IMR-90 (cell line): ENCODE data around the gene MAGI1. TPM values are rescaled to one million over a fixed set of nuclear protein-coding genes. Genes with fewer than 3 reads are reported as not detected.

Experiments
- ATAC-seq: fragments of 200-7000 bp; cut with Tn5 transposase; 2 replicates; pipeline ENCODE4 v1.9.1; 2020; ENCODE audit warnings: low read depth, mild to moderate bottlenecking, moderate library complexity
- BruUV-seq: library from RNA; stranded (reverse); fragments of 400-500 nt; replicated peaks from 2 replicates; lab custom pipeline; 2021; lab: Mats Ljungman, UMichigan
- CTCF ChIA-PET: fragments of 300-600 bp; formaldehyde crosslinking; extraction: SDS; loops from one replicate; lab custom pipeline; 2021; ENCODE audit warnings: antibody characterized with exemption; lab: Yijun Ruan, JAX
- POLR2A ChIA-PET: fragments of 300-600 bp; sonication (Branson Sonifier 250); formaldehyde crosslinking; loops from one replicate; lab custom pipeline; 2022; ENCODE audit warnings: antibody characterized with exemption; ENCODE audit not compliant: unreplicated experiment; lab: Charles Lee
- DNase-seq: peaks from one replicate; pipeline ENCODE4 v3.0.0; 2013
- H2AFZ ChIP-seq: replicated peaks from 2 replicates; pipeline ENCODE3; 2013; ENCODE audit warnings: low read length, mild to moderate bottlenecking; ENCODE audit not compliant: poor library complexity
- H2AK5ac ChIP-seq: 2 replicates; pipeline ENCODE4 v1.6.1; 2013; ENCODE audit warnings: low read depth, low read length, inconsistent platforms
- H2AK9ac ChIP-seq: replicated peaks from 2 replicates; pipeline ENCODE3; 2013; ENCODE audit warnings: mild to moderate bottlenecking, low read depth, low read length, moderate library complexity; ENCODE audit not compliant: poor library complexity
- H2BK120ac ChIP-seq: 2 replicates; pipeline ENCODE4 v1.6.1; 2013; ENCODE audit warnings: low read depth, low read length, inconsistent platforms
- H2BK15ac ChIP-seq: 3 replicates; pipeline ENCODE4 v1.6.1; 2013; ENCODE audit warnings: low read depth, low read length, inconsistent platforms
- H2BK20ac ChIP-seq: 2 replicates; pipeline ENCODE4 v1.6.1; 2013; ENCODE audit warnings: low read depth, mild to moderate bottlenecking, inconsistent platforms, low read length, moderate library complexity
- H2BK5ac ChIP-seq: 2 replicates; pipeline ENCODE4 v1.6.1; 2013; ENCODE audit warnings: mild to moderate bottlenecking, low read depth, low read length, inconsistent platforms; ENCODE audit not compliant: poor library complexity, severe bottlenecking
- H3K14ac ChIP-seq: replicated peaks from 2 replicates; pipeline ENCODE4 v1.6.1; 2013; ENCODE audit warnings: low read depth, low read length, inconsistent platforms
- H3K18ac ChIP-seq: 2 replicates; pipeline ENCODE4 v1.6.1; 2013; ENCODE audit warnings: low read depth, low read length, control low read depth
- H3K23ac ChIP-seq: 2 replicates; pipeline ENCODE4 v1.6.1; 2013; ENCODE audit warnings: low read depth, low read length, inconsistent platforms
- H3K27ac ChIP-seq: 2 replicates; pipeline ENCODE4 v1.5.1; 2013; ENCODE audit warnings: mild to moderate bottlenecking, control low read depth, low read length; ENCODE audit not compliant: insufficient read depth
- H3K27me3 ChIP-seq: 2 replicates; pipeline ENCODE4 v1.6.1; 2013; ENCODE audit warnings: low read length; ENCODE audit not compliant: control insufficient read depth, insufficient read depth
- H3K36me3 ChIP-seq: 2 replicates; pipeline ENCODE4 v1.6.1; 2013; ENCODE audit warnings: low read length, mixed read lengths; ENCODE audit not compliant: control insufficient read depth, insufficient read depth
- H3K4ac ChIP-seq: 2 replicates; pipeline ENCODE4 v1.6.1; 2013; ENCODE audit warnings: low read depth, low read length, inconsistent platforms
- H3K4me1 ChIP-seq: 2 replicates; pipeline ENCODE4 v1.6.1; 2013; ENCODE audit warnings: low read length, mixed read lengths; ENCODE audit not compliant: control insufficient read depth, insufficient read depth
- H3K4me2 ChIP-seq: 2 replicates; pipeline ENCODE4 v1.6.1; 2013; ENCODE audit warnings: low read depth, mild to moderate bottlenecking, control low read depth, low read length, moderate library complexity
- H3K4me3 ChIP-seq: 2 replicates; pipeline ENCODE4 v1.5.1; 2013; ENCODE audit warnings: low read depth, mild to moderate bottlenecking, control low read depth, low read length, moderate library complexity; ENCODE audit not compliant: insufficient read depth
- H3K56ac ChIP-seq: 2 replicates; pipeline ENCODE4 v1.6.1; 2013; ENCODE audit warnings: low read length, inconsistent platforms; ENCODE audit not compliant: insufficient read depth; ENCODE audit errors: extremely low read depth
- H3K79me1 ChIP-seq, 2 experiments: 2 replicates each; pipeline ENCODE4 v1.6.1; 2013; ENCODE audit warnings: low read length in 2 of 2, inconsistent platforms in 1 of 2, low read depth in 1 of 2
- H3K9ac ChIP-seq: 2 replicates; pipeline ENCODE4 v1.6.1; 2013; ENCODE audit warnings: low read depth, low read length, control low read depth
- H3K9me1 ChIP-seq: 2 replicates; pipeline ENCODE4 v1.6.1; 2013; ENCODE audit warnings: low read length, inconsistent platforms; ENCODE audit not compliant: insufficient read depth
- H3K9me3 ChIP-seq: 2 replicates; pipeline ENCODE4 v1.6.1; 2013; ENCODE audit warnings: low read length; ENCODE audit not compliant: control insufficient read depth, insufficient read depth
- H4K20me1 ChIP-seq: 2 replicates; pipeline ENCODE4 v1.6.1; 2013; ENCODE audit warnings: low read length, inconsistent platforms; ENCODE audit not compliant: insufficient read depth
- H4K5ac ChIP-seq: 2 replicates; pipeline ENCODE4 v1.6.1; 2013; ENCODE audit warnings: mild to moderate bottlenecking, low read depth, low read length, control low read depth
- H4K8ac ChIP-seq, 2 experiments: 2 replicates each; pipeline ENCODE4 v1.6.1; 2013; ENCODE audit warnings: low read depth in 2 of 2, low read length in 2 of 2, control low read depth in 1 of 2, inconsistent platforms in 1 of 2
- H4K91ac ChIP-seq: 2 replicates; pipeline ENCODE4 v1.6.1; 2013; ENCODE audit warnings: low read depth, low read length, inconsistent platforms; ENCODE audit not compliant: insufficient read depth
- BHLHE40 ChIP-seq: fragments of 150-350 bp; IDR thresholded peaks from 2 replicates; pipeline ENCODE4 v1.6.1; 2016; ENCODE audit warnings: mild to moderate bottlenecking, low read depth, low read length
- CEBPB ChIP-seq: IDR thresholded peaks from 2 replicates; pipeline ENCODE4 v1.6.1; 2012; ENCODE audit warnings: low read depth, low read length, improper control_type of control experiment
- CHD1 ChIP-seq: IDR thresholded peaks from 2 replicates; pipeline ENCODE4 v1.6.1; 2012; ENCODE audit warnings: low read depth, low read length, improper control_type of control experiment
- CTCF ChIP-seq: conservative IDR thresholded peaks from 2 replicates; pipeline ENCODE4 v1.5.1; 2012; ENCODE audit warnings: mild to moderate bottlenecking, low read depth, low read length, improper control_type of control experiment
- FOS ChIP-seq: fragments of 150-350 bp; IDR thresholded peaks from 2 replicates; pipeline ENCODE4 v1.6.1; 2016; ENCODE audit warnings: low read depth, low read length
- MAFK ChIP-seq: IDR thresholded peaks from 2 replicates; pipeline ENCODE4 v1.6.1; 2012; ENCODE audit warnings: low read depth, low read length, improper control_type of control experiment
- MAZ ChIP-seq: IDR thresholded peaks from 2 replicates; pipeline ENCODE4 v1.6.1; 2012; ENCODE audit warnings: low read depth, mild to moderate bottlenecking, low read length, improper control_type of control experiment, moderate library complexity, borderline replicate concordance
- NFE2L2 ChIP-seq: fragments of 150-350 bp; IDR thresholded peaks from 2 replicates; pipeline ENCODE4 v1.6.1; 2016; ENCODE audit warnings: low read depth, mild to moderate bottlenecking, low read length
- POLR2A ChIP-seq: IDR thresholded peaks from 2 replicates; pipeline ENCODE4 v1.6.1; 2012; ENCODE audit warnings: mild to moderate bottlenecking, low read depth, low read length
- RAD21 ChIP-seq: IDR thresholded peaks from 2 replicates; pipeline ENCODE4 v1.6.1; 2012; ENCODE audit warnings: low read length, improper control_type of control experiment
- RCOR1 ChIP-seq: IDR thresholded peaks from 2 replicates; pipeline ENCODE4 v1.6.1; 2012; ENCODE audit warnings: mild to moderate bottlenecking, low read length, improper control_type of control experiment; ENCODE audit not compliant: insufficient replicate concordance
- RFX5 ChIP-seq: IDR thresholded peaks from 2 replicates; pipeline ENCODE4 v1.8.0; 2012; ENCODE audit warnings: low read depth, mild to moderate bottlenecking, low read length, moderate library complexity
- SMC3 ChIP-seq: fragments of 150-350 bp; IDR thresholded peaks from 2 replicates; pipeline ENCODE4 v1.6.1; 2016; ENCODE audit warnings: low read depth, mild to moderate bottlenecking, antibody characterized with exemption, low read length, moderate library complexity
- WGBS, 2 experiments: methylation state at CpG; one replicate each; pipeline versions ENCODE4 v1.1.5 to v1.1.7; 2013; ENCODE audit warnings: missing lambda C conversion rate in 2 of 2; ENCODE audit not compliant: insufficient read length in 1 of 2; ENCODE audit errors: extremely low coverage in 2 of 2; 5-methylcytosine and 5-hydroxymethylcytosine counted together
- dilution Hi-C: fragments of 300-500 bp; cut with HindIII; formaldehyde crosslinking; loops from one replicate; pipeline ENCODE4 v1.14.3; 2018; ENCODE audit warnings: low sequenced_read_pairs; ENCODE audit not compliant: unreplicated experiment
- in situ Hi-C: fragments of 300-500 bp; cut with MboI; formaldehyde crosslinking; loops from 3 replicates; pipeline ENCODE4 v1.14.3; 2019; ENCODE audit warnings: low sequenced_read_pairs, inconsistent platforms, mixed read lengths
- intact Hi-C: fragments of 100-400 bp; cut with micrococcal nuclease; formaldehyde crosslinking; loops from 2 replicates; pipeline ENCODE4 v1.10.0; 2022
- polyA plus RNA-seq, 3 experiments: library from polyadenylated mRNA; depleted of rRNA; stranded (reverse); fragments of >200 nt; gene quantifications; 2 replicates each; pipeline ENCODE4 v1.2.3, GENCODE V29; 2012; ENCODE audit warnings: low replicate concordance in 1 of 3
- total RNA-seq: library from RNA; depleted of rRNA; stranded (reverse); fragments of >200 nt; gene quantifications from 2 replicates; pipeline ENCODE4 v1.2.3, GENCODE V29; 2012

Gene MAGI1
- total and polyA plus RNA-seq, 2 of the 4 experiments (the other 2 are of a cell fraction), result 14.5 to 24.2 TPM

DNA sequence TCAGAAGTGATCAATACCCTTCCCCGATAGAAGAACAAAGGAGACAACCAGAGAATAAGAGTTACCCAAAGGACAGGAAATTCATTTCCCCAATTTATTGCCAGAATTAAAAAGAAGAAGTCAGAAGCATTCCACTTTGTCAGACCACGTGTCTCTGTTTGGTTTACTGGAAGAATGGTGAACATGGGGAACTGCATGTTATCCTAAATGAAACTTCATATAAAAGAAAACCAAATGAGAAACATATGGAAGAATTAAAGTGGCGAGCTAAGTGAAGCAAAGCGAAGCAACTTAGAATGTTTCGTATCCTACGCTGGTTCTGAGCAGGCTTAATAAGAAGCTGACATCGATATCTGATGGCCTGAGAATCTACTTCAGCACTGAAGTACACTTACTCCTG is 190.7 kb downstream of the MAGI1 start:
- no peak overlapping the region for H3K27ac ChIP-seq
- H3K23ac ChIP-seq, result no peak overlapping the region
- H3K4me2 ChIP-seq, result no peak overlapping the region
- ChIA-PET POLR2A (no interaction called here), CTCF (interaction anchor here (1.2 kb wide), 1 partner anchor 14 kb away, joined by 3 read pairs; no protein-coding TSS in a partner anchor)
- no peak overlapping the region for H2BK5ac ChIP-seq
- no peak for DNase-seq
- H3K56ac ChIP-seq, result no peak overlapping the region
- no peaks in the 10 kb centered on the region; the same call in 1 of the 2 replicates for H4K20me1 ChIP-seq
- H3K4me3 ChIP-seq, result no peak overlapping the region
- H3K9ac ChIP-seq, result no peak overlapping the region
- H3K9me1 ChIP-seq, result peaks cover 7% of the 10 kb centered on the region
- ATAC-seq, result no peak
- 87% methylated on average over 3 of the region's 7 CpGs; no CpG with 5 or more reads in 1 of the 2 experiments for WGBS, 2 experiments
- H3K4ac ChIP-seq, result no peak overlapping the region
- TF ChIP-seq BHLHE40 (no peak), FOS (no peak), RFX5 (no peak), SMC3 (no peak), POLR2A (no peak), MAZ (no peak), RAD21 (no peak), CEBPB (no peak), MAFK (no peak), CHD1 (no peak), CTCF (no peak), RCOR1 (no peak), NFE2L2 (no peak)
- H3K36me3 ChIP-seq, result no peaks in the 10 kb centered on the region
- peaks cover 3% of the 10 kb centered on the region for H3K4me1 ChIP-seq
- no peak overlapping the region for H2BK120ac ChIP-seq
- no peak overlapping the region for H3K14ac ChIP-seq
- no TSS peak for BruUV-seq
- H4K8ac ChIP-seq, result no peak overlapping the region
- dilution Hi-C loops, result no loop called here
- H3K27me3 ChIP-seq, result no peaks in the 10 kb centered on the region
- no peak overlapping the region for H3K18ac ChIP-seq
- no peak overlapping the region for H2BK15ac ChIP-seq
- H2AK9ac ChIP-seq, result no peak overlapping the region
- intact Hi-C loops, result no loop called here
- H3K79me1 ChIP-seq, result peaks cover 32 to 43% of the 10 kb centered on the region in 2 experiments
- in situ Hi-C loops, result no loop called here
- H2AFZ ChIP-seq, result no peak overlapping the region
- H4K5ac ChIP-seq, result no peak overlapping the region
- H2AK5ac ChIP-seq, result no peak overlapping the region
- H4K91ac ChIP-seq, result no peak overlapping the region
- H3K9me3 ChIP-seq, result peaks cover 2% of the 10 kb centered on the region
- no peak overlapping the region for H2BK20ac ChIP-seq
